HL-60 (cell line): ENCODE measurements around the gene DDX27.

Experiments
- CTCF ChIP-seq: IDR thresholded peaks from one replicate; pipeline ENCODE4 v1.5.1; 2011; ENCODE audit warnings: low read length, control low read depth, inconsistent platforms; ENCODE audit not compliant: insufficient read depth
- GABPA ChIP-seq: IDR thresholded peaks from 2 replicates; pipeline ENCODE4 v1.6.1; 2012; ENCODE audit warnings: low read depth
- POLR2AphosphoS5 ChIP-seq: IDR thresholded peaks from 2 replicates; pipeline ENCODE4 v1.6.1; 2012; ENCODE audit warnings: low read depth
- REST ChIP-seq: IDR thresholded peaks from 2 replicates; pipeline ENCODE4 v1.6.1; 2012; ENCODE audit warnings: low read depth; ENCODE audit not compliant: insufficient replicate concordance
- SPI1 ChIP-seq: IDR thresholded peaks from 2 replicates; pipeline ENCODE4 v1.6.1; 2012; ENCODE audit warnings: low read depth, mild to moderate bottlenecking, borderline replicate concordance

- TF ChIP-seq CTCF = no peak
- no peak for TF ChIP-seq POLR2AphosphoS5
- TF ChIP-seq REST = no peak
- TF ChIP-seq SPI1 = no peak
- TF ChIP-seq GABPA = no peak
Measured at GRCh38 chr20:49233226-49233625, 14.0 kb downstream of the DDX27 start.
